Measurements from ENCODE around the gene FAM219B. TPM values are rescaled to one million over a fixed set of nuclear protein-coding genes. Genes with fewer than 3 reads are reported as not detected.

FAM219B gene
- polyA plus RNA-seq, 1 donor, result 49.7 TPM

Other genes starting within 250 kb of the FAM219B start
- gene EDC3, start 210.8 kb downstream of the FAM219B start, polyA plus RNA-seq (ENCODE audit: insufficient read length), result 29.3 TPM
- gene CYP1A1, start 181.3 kb downstream of the FAM219B start, polyA plus RNA-seq (ENCODE audit: insufficient read length), result not detected
- gene CYP1A2, start 158.0 kb downstream of the FAM219B start, polyA plus RNA-seq (ENCODE audit: insufficient read length), result not detected
- 36.3 TPM for gene CSK, start 124.8 kb downstream of the FAM219B start, polyA plus RNA-seq (ENCODE audit: insufficient read length)
- gene LMAN1L, start 94.0 kb downstream of the FAM219B start, polyA plus RNA-seq (ENCODE audit: insufficient read length), result not detected
- not detected for gene CPLX3, start 80.2 kb downstream of the FAM219B start, polyA plus RNA-seq (ENCODE audit: insufficient read length)
- 49.3 TPM for gene ULK3, start 63.7 kb downstream of the FAM219B start, polyA plus RNA-seq (ENCODE audit: insufficient read length)
- 67.5 TPM for gene SCAMP2, start 33.5 kb downstream of the FAM219B start, polyA plus RNA-seq (ENCODE audit: insufficient read length)
- 63.5 TPM for gene MPI, start 16.8 kb downstream of the FAM219B start, polyA plus RNA-seq (ENCODE audit: insufficient read length)
- gene COX5A, start 31.2 kb upstream of the FAM219B start, polyA plus RNA-seq (ENCODE audit: insufficient read length), result 243 TPM
- gene RPP25, start 49.9 kb upstream of the FAM219B start, polyA plus RNA-seq (ENCODE audit: insufficient read length), result 1.1 TPM
- 3.9 TPM for gene SCAMP5, start 88.7 kb upstream of the FAM219B start, polyA plus RNA-seq (ENCODE audit: insufficient read length)
- gene PPCDC, start 116.7 kb upstream of the FAM219B start, polyA plus RNA-seq (ENCODE audit: insufficient read length), result 7.4 TPM